ENCODE measurements around the gene LMX1A. TPM values are rescaled to one million over a fixed set of nuclear protein-coding genes. Genes with fewer than 3 reads are reported as not detected.
A peak's percentile ranks its signal among the peaks of the same experiment; 100 is the strongest.

Gene LMX1A
- polyA plus RNA-seq, 1 donor = not detected

- DNase-seq = peak; percentile 76
Observed at GRCh38 chr1:165367375-165367993, 11.0 kb upstream of the LMX1A start.

- no peak for DNase-seq
Observed at GRCh38 chr1:165365341-165365740, 8.8 kb upstream of the LMX1A start.

GRCh38 chr1:165364568-165365133 is 8.1 kb upstream of the LMX1A start:
- DNase-seq = no peak

GRCh38 chr1:165356876-165357275 is 361 bp upstream of the LMX1A start:
- DNase-seq = no peak

- DNase-seq = no peak
Observed at GRCh38 chr1:165355139-165355976, 1.2 kb downstream of the LMX1A start.

- DNase-seq = no peak
Observed at GRCh38 chr1:165354739-165355138, 1.8 kb downstream of the LMX1A start.

GRCh38 chr1:165353731-165354671 is 2.5 kb downstream of the LMX1A start:
- DNase-seq = peak; percentile 10

- peak; percentile 11 for DNase-seq
Observed at GRCh38 chr1:165352442-165353293, 3.8 kb downstream of the LMX1A start.

- peak; percentile 7 for DNase-seq
Observed at GRCh38 chr1:165351863-165352441, 4.6 kb downstream of the LMX1A start.

- DNase-seq = no peak
Observed at GRCh38 chr1:165350840-165351239, 5.7 kb downstream of the LMX1A start.

GRCh38 chr1:165345502-165345901 is 11.0 kb downstream of the LMX1A start:
- DNase-seq = no peak

- no peak for DNase-seq
Observed at GRCh38 chr1:165344736-165345135, 11.8 kb downstream of the LMX1A start.

GRCh38 chr1:165344198-165344597 is 12.3 kb downstream of the LMX1A start:
- DNase-seq = no peak

GRCh38 chr1:165342587-165342986 is 13.9 kb downstream of the LMX1A start:
- DNase-seq = no peak

GRCh38 chr1:165342168-165342567 is 14.3 kb downstream of the LMX1A start:
- DNase-seq = no peak

GRCh38 chr1:165339164-165339563 is 17.4 kb downstream of the LMX1A start:
- no peak for DNase-seq

GRCh38 chr1:165330483-165330882 is 26.0 kb downstream of the LMX1A start:
- no peak for DNase-seq

GRCh38 chr1:165329104-165329503 is 27.4 kb downstream of the LMX1A start:
- DNase-seq = no peak

GRCh38 chr1:165328136-165328535 is 28.4 kb downstream of the LMX1A start:
- no peak for DNase-seq

GRCh38 chr1:165327538-165327937 is 29.0 kb downstream of the LMX1A start:
- no peak for DNase-seq
